HepG2 (cell line): ENCODE results near the gene ABHD2. TPM values are rescaled to one million over a fixed set of nuclear protein-coding genes. Genes with fewer than 3 reads are reported as not detected.

Experiments used
- LRRFIP1 ChIP-seq: sonication (generic); formaldehyde crosslinking; conservative IDR thresholded peaks from 2 replicates; pipeline ENCODE4 v1.4.0; 2020; ENCODE audit warnings: missing genetic modification reagents
- SNAPC4 ChIP-seq: sonication (generic); formaldehyde crosslinking; IDR thresholded peaks from 2 replicates; pipeline ENCODE4 v1.4.0; 2020; ENCODE audit warnings: mild to moderate bottlenecking, missing genetic modification reagents
- ZBTB2 ChIP-seq: sonication (generic); formaldehyde crosslinking; IDR thresholded peaks from 2 replicates; pipeline ENCODE4 v1.8.0; 2022; ENCODE audit warnings: low read depth, missing genetic modification reagents
- ZBTB4 ChIP-seq: sonication (generic); formaldehyde crosslinking; IDR thresholded peaks from 2 replicates; pipeline ENCODE4 v1.4.0; 2020; ENCODE audit warnings: missing genetic modification reagents, mild to moderate bottlenecking, borderline replicate concordance
- ZNF142 ChIP-seq: sonication (generic); formaldehyde crosslinking; IDR thresholded peaks from 2 replicates; pipeline ENCODE4 v1.4.0; 2020; ENCODE audit warnings: missing genetic modification reagents
- ZNF205 ChIP-seq: IDR thresholded peaks from 2 replicates; pipeline ENCODE4 v1.6.1; 2018; ENCODE audit warnings: missing biosample characterization, missing genetic modification reagents
- ZNF264 ChIP-seq: sonication (generic); formaldehyde crosslinking; IDR thresholded peaks from 2 replicates; pipeline ENCODE4 v1.4.0; 2020; ENCODE audit warnings: missing genetic modification reagents
- ZNF572 ChIP-seq: sonication (generic); formaldehyde crosslinking; IDR thresholded peaks from 2 replicates; pipeline ENCODE4 v1.5.1; 2020; ENCODE audit warnings: mild to moderate bottlenecking, missing genetic modification reagents
- polyA plus RNA-seq, 8 experiments: library from polyadenylated mRNA; depleted of rRNA in 3 of 8; stranded (reverse) in 7 of 8; unstranded in 1 of 8; fragments of >200 nt; fragmentation: Illumina TruSeq in 4 of 8; extraction: Trizol in 4 of 8; gene quantifications; 2 replicates each; pipeline versions ENCODE4 v1.2.1 to v1.2.3, GENCODE V29; 2011 to 2016; ENCODE audit warnings: low read depth in 4 of 8, missing spikeins in 1 of 8, mixed read lengths in 1 of 8; ENCODE audit not compliant: insufficient read depth in 1 of 8
- total RNA-seq, 5 experiments: library from RNA; depleted of rRNA; stranded (reverse); fragments of >200 nt; fragmentation: Illumina TruSeq; extraction: Trizol; gene quantifications; 2 replicates each; pipeline ENCODE4 v1.2.3, GENCODE V29; 2016; ENCODE audit warnings: low read depth in 1 of 5

ABHD2 gene
- total and polyA plus RNA-seq, 2 of the 13 experiments (the other 11 are each of a cell fraction or from before 2014, with no cell fraction given), result 14.8 to 22.4 TPM

GRCh38 chr15:89128320-89129122 is 40.3 kb downstream of the ABHD2 start (continued):
- TF ChIP-seq SNAPC4 (CRISPR knock-in tag) (no peak), ZNF142 (no peak), LRRFIP1 (CRISPR knock-in tag) (no peak), ZBTB2 (CRISPR knock-in tag) (no peak), ZNF572 (CRISPR knock-in tag) (no peak), ZBTB4 (CRISPR knock-in tag) (no peak), ZNF264 (CRISPR knock-in tag) (peak; percentile 83), ZNF205 (no peak)
